ENCODE results near the gene DBNL. TPM values are rescaled to one million over a fixed set of nuclear protein-coding genes. Genes with fewer than 3 reads are reported as not detected.

The DBNL gene
- polyA plus RNA-seq, 1 donor from 2014 or later: 384 TPM

- Mint-ChIP-seq H3K27me3 (peaks cover 1% of the 10 kb centered on the region), H3K4me1 (peaks cover 21 to 50% (median 46%) of the 10 kb centered on the region in 3 donors), H3K27ac (peak overlapping the region; percentile 73 to 88 (median 79)), H3K36me3 (peaks cover 2% of the 10 kb centered on the region), H3K4me3 (peak overlapping the region in 1 of 4 donors; percentile 5), H3K9me3 (no peaks in the 10 kb centered on the region)
Observed at GRCh38 chr7:44063547-44063893, 19.0 kb downstream of the DBNL start.

GRCh38 chr7:44063894-44064651 is 19.6 kb downstream of the DBNL start:
- Mint-ChIP-seq H3K4me3 (no peak overlapping the region), H3K36me3 (no peaks in the 10 kb centered on the region), H3K9me3 (no peaks in the 10 kb centered on the region), H3K4me1 (peaks cover 17 to 47% (median 43%) of the 10 kb centered on the region in 3 donors), H3K27ac (peak overlapping the region; percentile 39 to 79 (median 73)), H3K27me3 (peaks cover under 1% of the 10 kb centered on the region)

GRCh38 chr7:44064791-44065430 is 20.4 kb downstream of the DBNL start:
- Mint-ChIP-seq H3K9me3 (no peaks in the 10 kb centered on the region), H3K4me3 (peak overlapping the region in 3 of 4 donors; percentile 16 to 68 (median 32)), H3K27me3 (no peaks in the 10 kb centered on the region), H3K27ac (peak overlapping the region; percentile 53 to 82 (median 79)), H3K4me1 (peaks cover 16 to 42% (median 41%) of the 10 kb centered on the region in 3 donors), H3K36me3 (no peaks in the 10 kb centered on the region)

- Mint-ChIP-seq H3K4me1 (peaks cover 16 to 39% (median 38%) of the 10 kb centered on the region in 3 donors), H3K9me3 (no peaks in the 10 kb centered on the region), H3K27me3 (no peaks in the 10 kb centered on the region), H3K27ac (peak within 1 kb of the TSS; percentile 53 to 82 (median 79)), H3K4me3 (peak within 1 kb of the TSS in 3 of 4 donors; percentile 16 to 82 (median 63)), H3K36me3 (no peaks in the 10 kb centered on the region)
Observed at GRCh38 chr7:44065431-44066110, 21.1 kb downstream of the DBNL start, which contains the start of gene PGAM2. Gene PGAM2 (minus strand): TSS chr7:44065567. CDS start chr7:44065529, 38 bp downstream.

- Mint-ChIP-seq H3K9me3 (no peaks in the 10 kb centered on the region), H3K27ac (peak overlapping the region; percentile 53 to 82 (median 79)), H3K4me3 (peak overlapping the region in 1 of 4 donors; percentile 63), H3K27me3 (no peaks in the 10 kb centered on the region), H3K4me1 (peaks cover 18 to 43% (median 40%) of the 10 kb centered on the region in 3 donors), H3K36me3 (peaks cover 1% of the 10 kb centered on the region)
Observed at GRCh38 chr7:44066111-44066460, 21.6 kb downstream of the DBNL start.

- Mint-ChIP-seq H3K27me3 (no peaks in the 10 kb centered on the region), H3K4me3 (no peak overlapping the region), H3K4me1 (peaks cover 21 to 45% (median 39%) of the 10 kb centered on the region in 3 donors), H3K36me3 (peaks cover 4% of the 10 kb centered on the region), H3K27ac (peak overlapping the region; percentile 79 to 88 (median 82)), H3K9me3 (no peaks in the 10 kb centered on the region)
Observed at GRCh38 chr7:44066494-44067063, 22.1 kb downstream of the DBNL start.

GRCh38 chr7:44067064-44067951 is 22.8 kb downstream of the DBNL start:
- Mint-ChIP-seq H3K36me3 (peaks cover 4% of the 10 kb centered on the region), H3K9me3 (no peaks in the 10 kb centered on the region), H3K4me1 (peaks cover 26 to 50% (median 44%) of the 10 kb centered on the region in 3 donors), H3K4me3 (peak overlapping the region in 1 of 4 donors; percentile 37), H3K27me3 (no peaks in the 10 kb centered on the region), H3K27ac (peak overlapping the region; percentile 63 to 88 (median 79))

GRCh38 chr7:44068054-44068453 is 23.6 kb downstream of the DBNL start:
- Mint-ChIP-seq H3K36me3 (peaks cover 6% of the 10 kb centered on the region), H3K27me3 (no peaks in the 10 kb centered on the region), H3K4me1 (peaks cover 31 to 51% (median 48%) of the 10 kb centered on the region in 3 donors), H3K4me3 (no peak overlapping the region), H3K27ac (peak overlapping the region in 2 of 3 donors; percentile 27 to 79), H3K9me3 (no peaks in the 10 kb centered on the region)

- H3K4me3 Mint-ChIP-seq: peak overlapping the region in 2 of 4 donors; percentile 21 to 42
- no peaks in the 10 kb centered on the region for H3K27me3 Mint-ChIP-seq
- no peaks in the 10 kb centered on the region for H3K9me3 Mint-ChIP-seq
- H3K27ac Mint-ChIP-seq: peak overlapping the region; percentile 85 to 96 (median 86)
- peaks cover 34 to 44% (median 37%) of the 10 kb centered on the region in 3 donors for H3K4me1 Mint-ChIP-seq
- H3K36me3 Mint-ChIP-seq: peaks cover 6% of the 10 kb centered on the region
Observed at GRCh38 chr7:44071726-44072363, 27.3 kb downstream of the DBNL start.

- Mint-ChIP-seq H3K36me3 (peaks cover 6% of the 10 kb centered on the region), H3K27me3 (no peaks in the 10 kb centered on the region), H3K9me3 (no peaks in the 10 kb centered on the region), H3K4me1 (peaks cover 31 to 39% (median 33%) of the 10 kb centered on the region in 3 donors), H3K4me3 (peak overlapping the region in 3 of 4 donors; percentile 2 to 63 (median 42)), H3K27ac (peak overlapping the region; percentile 85 to 96 (median 86))
Observed at GRCh38 chr7:44072364-44073231, 28.1 kb downstream of the DBNL start.

GRCh38 chr7:44073664-44074348 is 29.3 kb downstream of the DBNL start:
- Mint-ChIP-seq H3K36me3 (peaks cover 9% of the 10 kb centered on the region), H3K27me3 (no peaks in the 10 kb centered on the region), H3K9me3 (no peaks in the 10 kb centered on the region), H3K27ac (peak overlapping the region; percentile 85 to 97 (median 96)), H3K4me3 (peak overlapping the region; percentile 37 to 75 (median 62)), H3K4me1 (peaks cover 30 to 33% (median 31%) of the 10 kb centered on the region in 3 donors)

GRCh38 chr7:44074349-44074695 is 29.8 kb downstream of the DBNL start:
- no peaks in the 10 kb centered on the region for H3K27me3 Mint-ChIP-seq
- H3K27ac Mint-ChIP-seq: peak overlapping the region; percentile 85 to 97 (median 96)
- H3K4me3 Mint-ChIP-seq: peak overlapping the region; percentile 37 to 75 (median 54)
- H3K9me3 Mint-ChIP-seq: no peaks in the 10 kb centered on the region
- peaks cover 9% of the 10 kb centered on the region for H3K36me3 Mint-ChIP-seq
- peaks cover 26 to 37% (median 28%) of the 10 kb centered on the region in 3 donors for H3K4me1 Mint-ChIP-seq
